ENCODE results near the gene MEIKIN.

The MEIKIN gene

DNA sequence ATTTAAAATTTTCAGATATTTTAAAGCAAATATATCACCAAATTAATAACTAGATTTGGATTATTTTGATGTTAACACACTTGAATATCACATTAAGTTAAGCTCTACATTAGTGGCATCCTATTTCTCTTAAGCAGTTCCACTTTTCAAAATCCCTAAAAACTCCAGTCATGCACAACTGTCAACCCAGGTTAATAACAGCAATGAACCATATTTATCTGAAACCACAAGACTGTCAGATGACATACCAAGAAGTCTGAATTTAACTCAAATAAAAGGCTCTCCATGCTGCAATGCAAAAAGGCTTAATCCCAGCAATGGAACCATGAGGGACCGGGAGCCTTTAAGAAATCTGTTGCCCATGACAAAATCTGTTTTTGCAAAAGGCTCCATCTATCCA is 176.1 kb downstream of the MEIKIN start:
- Histone ChIP-seq H3K9me3 (ENCODE audit: insufficient read depth, low read length) (no peaks in the 10 kb centered on the region), H3K4me3 (ENCODE audit: insufficient read length, low read depth) (no peak overlapping the region), H3K27me3 (ENCODE audit: insufficient read depth, insufficient read length) (no peaks in the 10 kb centered on the region), H3K9ac (ENCODE audit: insufficient read length, low read depth) (no peak overlapping the region), H3K36me3 (ENCODE audit: insufficient read depth, insufficient read length, low read length) (peaks cover 3% of the 10 kb centered on the region), H3K4me1 (ENCODE audit: insufficient read depth, insufficient read length) (no peaks in the 10 kb centered on the region)
- no peak for TF ChIP-seq ZNF274 (IDR thresholded peaks at IDR 0.05; ENCODE audit: low read depth, low read length)
- TF ChIP-seq YY1 (IDR thresholded peaks at IDR 0.05; ENCODE audit: insufficient read depth, insufficient read length) = no peak
- TF ChIP-seq SUZ12 (IDR thresholded peaks at IDR 0.05; ENCODE audit: extremely low read depth, insufficient read depth, insufficient read length) = no peak
- no peak for DNase-seq (ENCODE audit: low read depth, low spot score)

DNA sequence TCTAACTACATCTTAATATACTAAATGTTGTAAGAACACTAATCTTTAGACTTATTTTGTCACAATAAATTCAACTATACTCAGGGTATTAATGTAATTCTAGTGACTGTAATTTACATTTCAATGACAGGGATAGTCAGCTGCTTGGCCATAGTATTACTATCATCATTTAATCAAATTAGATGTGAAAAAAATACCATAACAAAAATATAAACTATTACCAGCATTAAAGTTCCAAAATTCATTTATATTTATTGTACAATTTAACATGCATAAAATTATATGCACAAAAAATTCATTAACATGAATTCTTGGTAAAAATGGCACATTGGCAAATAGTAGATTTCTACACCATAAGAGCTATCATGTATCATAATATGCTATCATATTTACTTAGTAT is 177.6 kb downstream of the MEIKIN start:
- TF ChIP-seq ZNF274 (IDR thresholded peaks at IDR 0.05; ENCODE audit: low read depth, low read length) (no peak), SUZ12 (IDR thresholded peaks at IDR 0.05; ENCODE audit: extremely low read depth, insufficient read depth, insufficient read length) (no peak), YY1 (IDR thresholded peaks at IDR 0.05; ENCODE audit: insufficient read depth, insufficient read length) (no peak)
- no peak overlapping the region for H3K4me3 ChIP-seq (ENCODE audit: insufficient read length, low read depth)
- H3K36me3 ChIP-seq (ENCODE audit: insufficient read depth, insufficient read length, low read length) = peaks cover 3% of the 10 kb centered on the region
- no peak overlapping the region for H3K9ac ChIP-seq (ENCODE audit: insufficient read length, low read depth)
- H3K9me3 ChIP-seq (ENCODE audit: insufficient read depth, low read length) = 0 out of 2 replicates have a peak, but pooled peaks cover 3% of the 10 kb centered on the region
- no peaks in the 10 kb centered on the region for H3K4me1 ChIP-seq (ENCODE audit: insufficient read depth, insufficient read length)
- DNase-seq (ENCODE audit: low read depth, low spot score) = no peak
- no peaks in the 10 kb centered on the region for H3K27me3 ChIP-seq (ENCODE audit: insufficient read depth, insufficient read length)

DNA sequence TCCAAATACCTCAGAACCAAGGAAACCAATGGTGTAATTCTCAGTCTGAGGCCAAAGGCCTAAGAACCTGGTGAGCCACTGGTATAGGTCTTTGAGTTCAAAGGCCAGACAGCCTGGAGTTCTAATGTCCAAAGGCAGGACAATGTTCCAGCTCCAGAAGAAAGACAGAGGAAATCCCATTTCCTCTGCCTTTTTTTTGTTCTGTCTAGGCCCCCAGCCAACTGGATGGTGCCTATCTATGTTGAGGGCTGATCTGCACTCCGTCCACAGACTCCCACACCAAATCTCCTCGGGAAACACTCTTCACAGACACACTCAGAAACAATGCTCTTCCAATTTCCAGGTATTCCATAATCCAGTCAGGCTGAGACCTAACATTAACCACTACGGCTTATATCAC is 178.8 kb downstream of the MEIKIN start:
- TF ChIP-seq YY1 (IDR thresholded peaks at IDR 0.05; ENCODE audit: insufficient read depth, insufficient read length) (no peak), SUZ12 (IDR thresholded peaks at IDR 0.05; ENCODE audit: extremely low read depth, insufficient read depth, insufficient read length) (no peak), ZNF274 (IDR thresholded peaks at IDR 0.05; ENCODE audit: low read depth, low read length) (no peak)
- no peaks in the 10 kb centered on the region for H3K4me1 ChIP-seq (ENCODE audit: insufficient read depth, insufficient read length)
- DNase-seq (ENCODE audit: low read depth, low spot score) = no peak
- no peak overlapping the region for H3K9ac ChIP-seq (ENCODE audit: insufficient read length, low read depth)
- no peak overlapping the region for H3K4me3 ChIP-seq (ENCODE audit: insufficient read length, low read depth)
- H3K9me3 ChIP-seq (ENCODE audit: insufficient read depth, low read length) = 0 out of 2 replicates have a peak, but pooled peaks cover 3% of the 10 kb centered on the region
- H3K27me3 ChIP-seq (ENCODE audit: insufficient read depth, insufficient read length) = no peaks in the 10 kb centered on the region
- H3K36me3 ChIP-seq (ENCODE audit: insufficient read depth, insufficient read length, low read length) = peaks cover 3% of the 10 kb centered on the region

DNA sequence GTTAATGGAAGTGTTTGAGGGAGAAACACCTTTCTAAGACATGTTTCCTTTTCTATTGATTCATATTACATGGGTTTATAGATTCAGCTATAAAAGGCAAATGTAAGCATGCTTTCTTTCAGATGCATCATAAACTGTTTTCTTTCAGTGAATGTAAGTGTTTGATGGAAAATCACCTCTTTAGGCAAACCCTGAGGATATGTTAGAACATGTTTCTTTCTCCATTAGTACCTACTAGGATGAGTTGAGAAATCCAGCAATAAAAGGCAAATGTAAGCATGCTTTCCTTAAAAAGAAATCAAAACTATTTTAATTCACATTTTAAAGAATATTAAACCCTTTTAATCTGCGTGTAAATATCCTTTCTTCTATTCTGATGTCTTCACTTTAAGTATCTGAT is 180.2 kb downstream of the MEIKIN start:
- Histone ChIP-seq H3K9ac (ENCODE audit: insufficient read length, low read depth) (no peak overlapping the region), H3K27me3 (ENCODE audit: insufficient read depth, insufficient read length) (no peaks in the 10 kb centered on the region), H3K9me3 (ENCODE audit: insufficient read depth, low read length) (0 out of 2 replicates have a peak, but pooled peaks cover 3% of the 10 kb centered on the region), H3K36me3 (ENCODE audit: insufficient read depth, insufficient read length, low read length) (peaks cover 3% of the 10 kb centered on the region), H3K4me1 (ENCODE audit: insufficient read depth, insufficient read length) (no peaks in the 10 kb centered on the region), H3K4me3 (ENCODE audit: insufficient read length, low read depth) (no peak overlapping the region)
- TF ChIP-seq ZNF274 (IDR thresholded peaks at IDR 0.05; ENCODE audit: low read depth, low read length) (no peak), YY1 (IDR thresholded peaks at IDR 0.05; ENCODE audit: insufficient read depth, insufficient read length) (no peak)
- DNase-seq (ENCODE audit: low read depth, low spot score) = no peak

DNA sequence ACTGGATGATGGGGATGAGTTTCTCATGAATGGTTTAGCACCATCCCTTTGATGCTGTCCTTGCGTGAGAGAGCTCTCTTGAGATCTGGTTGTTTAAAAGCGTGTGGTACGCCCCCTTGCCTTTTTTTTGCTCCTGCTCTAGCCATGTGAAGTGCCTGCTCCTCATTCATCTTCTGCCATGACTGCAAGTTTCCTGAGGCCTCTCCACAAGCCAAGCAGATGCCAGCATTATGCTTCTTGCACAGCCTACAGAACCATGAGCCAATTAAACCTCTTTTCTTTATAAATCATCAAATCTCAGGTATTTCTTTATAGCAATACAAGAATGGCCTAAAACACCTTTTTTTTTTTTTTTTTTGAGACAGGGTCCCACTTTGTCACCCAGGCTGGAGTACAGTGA is 181.5 kb downstream of the MEIKIN start:
- TF ChIP-seq SUZ12 (IDR thresholded peaks at IDR 0.05; ENCODE audit: extremely low read depth, insufficient read depth, insufficient read length) (no peak), ZNF274 (IDR thresholded peaks at IDR 0.05; ENCODE audit: low read depth, low read length) (no peak), YY1 (IDR thresholded peaks at IDR 0.05; ENCODE audit: insufficient read depth, insufficient read length) (no peak)
- H3K9me3 ChIP-seq (ENCODE audit: insufficient read depth, low read length) = 0 out of 2 replicates have a peak, but pooled peaks cover 3% of the 10 kb centered on the region
- H3K9ac ChIP-seq (ENCODE audit: insufficient read length, low read depth) = no peak overlapping the region
- no peaks in the 10 kb centered on the region for H3K4me1 ChIP-seq (ENCODE audit: insufficient read depth, insufficient read length)
- H3K36me3 ChIP-seq (ENCODE audit: insufficient read depth, insufficient read length, low read length) = peaks cover 3% of the 10 kb centered on the region
- H3K4me3 ChIP-seq (ENCODE audit: insufficient read length, low read depth) = no peak overlapping the region
- no peaks in the 10 kb centered on the region for H3K27me3 ChIP-seq (ENCODE audit: insufficient read depth, insufficient read length)
- no peak for DNase-seq (ENCODE audit: low read depth, low spot score)

DNA sequence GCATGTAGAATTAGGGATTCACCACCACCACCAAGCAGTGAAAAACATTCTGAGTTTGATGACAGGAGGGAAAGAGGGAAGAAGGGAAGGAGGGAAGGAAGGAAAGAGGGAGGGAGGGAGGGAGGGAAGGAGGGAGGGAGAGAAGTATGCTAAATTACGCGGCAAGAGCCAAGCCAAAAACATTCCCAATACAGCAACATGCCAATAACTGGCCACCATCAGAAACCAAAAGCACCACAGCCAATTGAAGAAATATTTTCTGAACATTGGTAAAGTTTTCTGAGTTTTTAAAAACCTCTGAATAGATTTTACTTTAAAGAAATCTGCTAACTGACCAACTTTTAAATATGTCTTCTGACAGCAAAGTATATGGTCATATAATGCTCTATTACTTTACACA is 184.7 kb downstream of the MEIKIN start:
- 0 out of 2 replicates have a peak, but pooled peaks cover 3% of the 10 kb centered on the region for H3K9me3 ChIP-seq (ENCODE audit: insufficient read depth, low read length)
- TF ChIP-seq YY1 (IDR thresholded peaks at IDR 0.05; ENCODE audit: insufficient read depth, insufficient read length) = no peak
- no peak for TF ChIP-seq ZNF274 (IDR thresholded peaks at IDR 0.05; ENCODE audit: low read depth, low read length)
- no peak for TF ChIP-seq SUZ12 (IDR thresholded peaks at IDR 0.05; ENCODE audit: extremely low read depth, insufficient read depth, insufficient read length)
- no peak overlapping the region for H3K9ac ChIP-seq (ENCODE audit: insufficient read length, low read depth)
- H3K4me3 ChIP-seq (ENCODE audit: insufficient read length, low read depth) = no peak overlapping the region
- no peak for DNase-seq (ENCODE audit: low read depth, low spot score)
- H3K27me3 ChIP-seq (ENCODE audit: insufficient read depth, insufficient read length) = no peaks in the 10 kb centered on the region
- no peaks in the 10 kb centered on the region for H3K4me1 ChIP-seq (ENCODE audit: insufficient read depth, insufficient read length)
- H3K36me3 ChIP-seq (ENCODE audit: insufficient read depth, insufficient read length, low read length) = peaks cover 3% of the 10 kb centered on the region

- Histone ChIP-seq H3K36me3 (ENCODE audit: insufficient read depth, insufficient read length, low read length) (no peaks in the 10 kb centered on the region), H3K4me1 (ENCODE audit: insufficient read depth, insufficient read length) (no peaks in the 10 kb centered on the region), H3K9ac (ENCODE audit: insufficient read length, low read depth) (no peak overlapping the region), H3K27me3 (ENCODE audit: insufficient read depth, insufficient read length) (no peaks in the 10 kb centered on the region), H3K9me3 (ENCODE audit: insufficient read depth, low read length) (0 out of 2 replicates have a peak, but pooled peaks cover 3% of the 10 kb centered on the region), H3K4me3 (ENCODE audit: insufficient read length, low read depth) (no peak overlapping the region)
- no peak for TF ChIP-seq YY1 (IDR thresholded peaks at IDR 0.05; ENCODE audit: insufficient read depth, insufficient read length)
- TF ChIP-seq ZNF274 (IDR thresholded peaks at IDR 0.05; ENCODE audit: low read depth, low read length) = no peak
- TF ChIP-seq SUZ12 (IDR thresholded peaks at IDR 0.05; ENCODE audit: extremely low read depth, insufficient read depth, insufficient read length) = no peak
- DNase-seq (ENCODE audit: low read depth, low spot score) = no peak
These were observed 185.8 kb downstream of the MEIKIN start for GRCh38 chr5:131759704-131760103.

Measured in NT2/D1 (cell line).